Neural progenitor cell (in vitro differentiated cells): ENCODE measurements around the gene VOPP1. TPM values are rescaled to one million over a fixed set of nuclear protein-coding genes. Genes with fewer than 3 reads are reported as not detected.

ENCODE experiments used
- DNase-seq: peaks from one replicate; pipeline ENCODE4 v3.0.0-alpha.2; 2016; ENCODE audit warnings: low spot score
- H2AFZ ChIP-seq: fragments of 200-600 bp; sonication (generic); replicated peaks from 2 replicates; pipeline ENCODE4 v1.6.1; 2016; ENCODE audit warnings: antibody characterized with exemption
- H3F3A ChIP-seq: fragments of 200-600 bp; sonication (generic); 2 replicates; pipeline ENCODE4 v1.6.1; 2016; ENCODE audit warnings: antibody characterized with exemption, low read depth
- H3K27ac ChIP-seq: fragments of 200-600 bp; sonication (generic); 2 replicates; pipeline ENCODE4 v1.5.1; 2016; ENCODE audit warnings: mild to moderate bottlenecking
- H3K27me3 ChIP-seq: fragments of 200-600 bp; sonication (generic); 2 replicates; pipeline ENCODE4 v1.6.1; 2016; ENCODE audit warnings: mild to moderate bottlenecking, moderate library complexity
- H3K36me3 ChIP-seq: fragments of 200-600 bp; sonication (generic); 2 replicates; pipeline ENCODE4 v1.5.1; 2016
- H3K4me1 ChIP-seq: fragments of 200-600 bp; sonication (generic); 2 replicates; pipeline ENCODE4 v1.6.1; 2016; ENCODE audit warnings: mixed run types
- H3K4me2 ChIP-seq: fragments of 200-600 bp; sonication (generic); 2 replicates; pipeline ENCODE4 v1.6.1; 2016
- H3K4me3 ChIP-seq: fragments of 200-600 bp; sonication (generic); 2 replicates; pipeline ENCODE4 v1.5.1; 2016
- H3K79me2 ChIP-seq: fragments of 200-600 bp; sonication (generic); 2 replicates; pipeline ENCODE4 v1.6.1; 2016; ENCODE audit warnings: low read depth
- H3K9ac ChIP-seq: fragments of 200-600 bp; sonication (generic); 2 replicates; pipeline ENCODE4 v1.6.1; 2016
- H3K9me3 ChIP-seq: fragments of 200-600 bp; sonication (generic); 2 replicates; pipeline ENCODE4 v1.5.1; 2016; ENCODE audit warnings: low read depth
- H4K20me1 ChIP-seq: fragments of 200-600 bp; sonication (generic); 2 replicates; pipeline ENCODE4 v1.6.1; 2016; ENCODE audit warnings: low read depth
- H3K27ac Mint-ChIP-seq: 3 replicates; pipeline ENCODE4 v1.8.0; 2021; ENCODE audit warnings: mixed read lengths
- H3K27me3 Mint-ChIP-seq: 2 replicates; pipeline ENCODE4 v1.8.0; 2022; ENCODE audit warnings: low read depth, mild to moderate bottlenecking, inconsistent platforms, moderate library complexity, mixed read lengths; ENCODE audit not compliant: insufficient read depth
- H3K36me3 Mint-ChIP-seq: 3 replicates; pipeline ENCODE4 v1.8.0; 2021; ENCODE audit warnings: mixed read lengths
- H3K4me1 Mint-ChIP-seq: 3 replicates; pipeline ENCODE4 v1.8.0; 2021; ENCODE audit warnings: mixed read lengths
- H3K4me3 Mint-ChIP-seq: 3 replicates; pipeline ENCODE4 v1.8.0; 2021; ENCODE audit warnings: mild to moderate bottlenecking, moderate library complexity, mixed read lengths
- H3K9me3 Mint-ChIP-seq: 3 replicates; pipeline ENCODE4 v1.8.0; 2020; ENCODE audit warnings: mixed read lengths
- EZH2 ChIP-seq: fragments of 200-600 bp; sonication (generic); IDR thresholded peaks from 2 replicates; pipeline ENCODE4 v1.6.1; 2017; ENCODE audit warnings: antibody characterized with exemption, mild to moderate bottlenecking, moderate library complexity
- EZH2phosphoT487 ChIP-seq: fragments of 200-600 bp; sonication (generic); IDR thresholded peaks from 2 replicates; pipeline ENCODE4 v1.6.1; 2017; ENCODE audit warnings: antibody characterized with exemption
- total RNA-seq: library from RNA; depleted of rRNA; stranded (reverse); fragments of >200 nt; gene quantifications from 2 replicates; pipeline ENCODE4 v1.2.3, GENCODE V29; 2015; ENCODE audit warnings: low replicate concordance
- TF ChIP-seq, protein P1 (sequence below): fragments of 200-600 bp; sonication (generic); IDR thresholded peaks from 2 replicates; pipeline ENCODE4 v1.5.1; 2017; ENCODE audit warnings: antibody characterized with exemption, mild to moderate bottlenecking

VOPP1 gene
- total RNA-seq, 1 donor from 2014 or later, result 46.6 TPM

DNA sequence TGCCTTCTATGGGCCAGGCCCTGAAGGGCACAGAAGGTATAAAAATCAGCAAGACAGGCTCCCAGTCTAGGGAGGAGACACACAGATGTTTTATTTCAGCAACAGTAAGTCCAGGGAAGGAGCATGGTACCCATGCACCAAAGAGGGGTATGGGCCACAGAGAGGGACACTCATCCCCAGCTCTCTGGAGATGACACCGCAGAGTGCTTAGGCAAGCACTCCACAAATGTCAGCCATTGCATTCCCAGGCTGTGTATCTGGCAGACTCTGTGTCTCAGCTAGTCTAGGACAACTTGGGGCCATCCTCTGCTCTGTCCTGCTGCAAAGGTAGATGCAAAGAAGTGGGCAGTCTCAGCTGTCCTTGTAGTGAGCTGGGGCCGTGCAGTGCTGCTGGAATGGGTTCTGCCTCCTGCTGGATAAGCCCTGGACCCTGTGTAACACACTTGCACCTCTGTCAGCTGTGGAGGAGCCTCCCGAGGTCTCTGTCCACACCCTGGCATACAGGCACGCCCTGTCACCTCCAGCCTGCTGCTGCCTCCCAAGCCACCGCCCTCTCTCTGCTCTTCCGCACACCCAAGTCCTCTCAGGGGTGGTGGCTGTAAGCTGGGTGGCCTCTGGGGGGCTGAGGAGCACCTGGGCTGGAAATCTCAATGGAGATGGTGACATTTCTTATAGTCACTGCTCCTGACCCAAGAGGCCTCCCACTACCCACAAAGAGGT, 57.6 kb downstream of the VOPP1 start:
- Mint-ChIP-seq H3K4me1 (peaks cover 11% of the 10 kb centered on the region), H3K9me3 (no peaks in the 10 kb centered on the region), H3K4me3 (no peak overlapping the region), H3K27ac (no peak overlapping the region), H3K27me3 (peaks cover 5% of the 10 kb centered on the region), H3K36me3 (peaks cover 9% of the 10 kb centered on the region)
- Histone ChIP-seq H3K36me3 (no peaks in the 10 kb centered on the region), H3K4me2 (no peak overlapping the region), H3K9me3 (no peaks in the 10 kb centered on the region), H3K79me2 (no peaks in the 10 kb centered on the region), H3K27ac (no peak overlapping the region), H3F3A (no peaks in the 10 kb centered on the region), H3K4me3 (no peak overlapping the region), H2AFZ (no peak overlapping the region), H3K4me1 (no peaks in the 10 kb centered on the region), H3K9ac (no peak overlapping the region), H4K20me1 (peaks cover 8% of the 10 kb centered on the region), H3K27me3 (no peaks in the 10 kb centered on the region)
- TF ChIP-seq EZH2phosphoT487 (no peak), EZH2 (no peak)
- TF ChIP-seq, protein P1, sequence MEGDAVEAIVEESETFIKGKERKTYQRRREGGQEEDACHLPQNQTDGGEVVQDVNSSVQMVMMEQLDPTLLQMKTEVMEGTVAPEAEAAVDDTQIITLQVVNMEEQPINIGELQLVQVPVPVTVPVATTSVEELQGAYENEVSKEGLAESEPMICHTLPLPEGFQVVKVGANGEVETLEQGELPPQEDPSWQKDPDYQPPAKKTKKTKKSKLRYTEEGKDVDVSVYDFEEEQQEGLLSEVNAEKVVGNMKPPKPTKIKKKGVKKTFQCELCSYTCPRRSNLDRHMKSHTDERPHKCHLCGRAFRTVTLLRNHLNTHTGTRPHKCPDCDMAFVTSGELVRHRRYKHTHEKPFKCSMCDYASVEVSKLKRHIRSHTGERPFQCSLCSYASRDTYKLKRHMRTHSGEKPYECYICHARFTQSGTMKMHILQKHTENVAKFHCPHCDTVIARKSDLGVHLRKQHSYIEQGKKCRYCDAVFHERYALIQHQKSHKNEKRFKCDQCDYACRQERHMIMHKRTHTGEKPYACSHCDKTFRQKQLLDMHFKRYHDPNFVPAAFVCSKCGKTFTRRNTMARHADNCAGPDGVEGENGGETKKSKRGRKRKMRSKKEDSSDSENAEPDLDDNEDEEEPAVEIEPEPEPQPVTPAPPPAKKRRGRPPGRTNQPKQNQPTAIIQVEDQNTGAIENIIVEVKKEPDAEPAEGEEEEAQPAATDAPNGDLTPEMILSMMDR, result no peak
- no peak for DNase-seq

- Histone ChIP-seq H3K27me3 (no peaks in the 10 kb centered on the region), H3K36me3 (no peaks in the 10 kb centered on the region), H3F3A (no peaks in the 10 kb centered on the region), H3K27ac (no peak overlapping the region), H2AFZ (no peak overlapping the region), H3K79me2 (no peaks in the 10 kb centered on the region), H3K9ac (no peak overlapping the region), H3K4me2 (no peak overlapping the region), H3K4me1 (no peaks in the 10 kb centered on the region), H3K4me3 (no peak overlapping the region), H4K20me1 (peaks cover 8% of the 10 kb centered on the region), H3K9me3 (no peaks in the 10 kb centered on the region)
- Mint-ChIP-seq H3K4me1 (peaks cover 5% of the 10 kb centered on the region), H3K9me3 (no peaks in the 10 kb centered on the region), H3K27me3 (peaks cover 5% of the 10 kb centered on the region), H3K4me3 (no peak overlapping the region), H3K36me3 (peaks cover 9% of the 10 kb centered on the region), H3K27ac (no peak overlapping the region)
- TF ChIP-seq EZH2phosphoT487, result no peak
- TF ChIP-seq, protein P1, result no peak
- no peak for TF ChIP-seq EZH2
- no peak for DNase-seq
Observed at GRCh38 chr7:55513868-55514267, 58.4 kb downstream of the VOPP1 start.

- H3K79me2 ChIP-seq, result no peaks in the 10 kb centered on the region
- Mint-ChIP-seq H3K4me3 (no peak overlapping the region), H3K4me1 (peaks cover 3% of the 10 kb centered on the region), H3K27ac (peak overlapping the region; percentile 29), H3K27me3 (peaks cover 5% of the 10 kb centered on the region), H3K36me3 (peaks cover 4% of the 10 kb centered on the region), H3K9me3 (no peaks in the 10 kb centered on the region)
- no peak overlapping the region for H3K27ac ChIP-seq
- no peak overlapping the region for H3K4me2 ChIP-seq
- H3K9me3 ChIP-seq, result no peaks in the 10 kb centered on the region
- H3K27me3 ChIP-seq, result no peaks in the 10 kb centered on the region
- no peak for DNase-seq
- peaks cover 8% of the 10 kb centered on the region for H4K20me1 ChIP-seq
- no peak overlapping the region for H3K9ac ChIP-seq
- no peak overlapping the region for H3K4me3 ChIP-seq
- H3K4me1 ChIP-seq, result no peaks in the 10 kb centered on the region
- H3K36me3 ChIP-seq, result no peaks in the 10 kb centered on the region
- TF ChIP-seq EZH2phosphoT487 (no peak), EZH2 (no peak)
- TF ChIP-seq, protein P1, result no peak
- no peak overlapping the region for H2AFZ ChIP-seq
- no peaks in the 10 kb centered on the region for H3F3A ChIP-seq
Observed at GRCh38 chr7:55512635-55513191, 59.6 kb downstream of the VOPP1 start.
